ENCODE measurements around the gene MYH14. TPM values are rescaled to one million over a fixed set of nuclear protein-coding genes. Genes with fewer than 3 reads are reported as not detected.

The MYH14 gene
- total and polyA plus RNA-seq, 2 of the 4 experiments (the other 2 are of a cell fraction): not detected

GRCh38 chr19:50198431-50199258 is 4.8 kb upstream of the MYH14 start (continued):
- no peak for TF ChIP-seq SMC3 (IDR thresholded peaks at IDR 0.05; ENCODE audit: low read depth, low read length)

- H2BK120ac ChIP-seq (ENCODE audit: low read depth, low read length): no peak overlapping the region
- intact Hi-C loops (cut with micrococcal nuclease) (no loop called here), in situ Hi-C loops (cut with MboI; ENCODE audit: low sequenced_read_pairs) (no loop called here), dilution Hi-C loops (cut with HindIII; ENCODE audit: low sequenced_read_pairs, unreplicated experiment) (no loop called here)
- H3K36me3 ChIP-seq (ENCODE audit: control insufficient read depth, insufficient read depth, low read length): no peaks in the 10 kb centered on the region
- no peak overlapping the region for H3K27ac ChIP-seq (ENCODE audit: insufficient read depth, low read length)
- no peak overlapping the region for H2BK5ac ChIP-seq (ENCODE audit: low read depth, low read length, poor library complexity, severe bottlenecking)
- H4K8ac ChIP-seq (ENCODE audit: low read depth in 2 of 2, low read length in 2 of 2): no peak overlapping the region
- no peak overlapping the region for H2BK15ac ChIP-seq (ENCODE audit: low read depth, low read length)
- no TSS peak for BruUV-seq (replicated peaks)
- ChIA-PET CTCF (no interaction called here), POLR2A (ENCODE audit: unreplicated experiment) (no interaction called here)
- no peaks in the 10 kb centered on the region for H3K79me1 ChIP-seq (ENCODE audit: low read depth in 1 of 2, low read length in 2 of 2)
- H3K4me1 ChIP-seq (ENCODE audit: control insufficient read depth, insufficient read depth, low read length): no peaks in the 10 kb centered on the region
- no peak for ATAC-seq (ENCODE audit: low read depth)
- no peak overlapping the region for H3K14ac ChIP-seq (replicated peaks; ENCODE audit: low read depth, low read length)
- H3K4ac ChIP-seq (ENCODE audit: low read depth, low read length): no peak overlapping the region
- no peak overlapping the region for H4K5ac ChIP-seq (ENCODE audit: low read depth, low read length)
- no peak overlapping the region for H3K18ac ChIP-seq (ENCODE audit: low read depth, low read length)
- H2AK5ac ChIP-seq (ENCODE audit: low read depth, low read length): no peak overlapping the region
- H2AK9ac ChIP-seq (replicated peaks; ENCODE audit: low read depth, low read length, poor library complexity): no peak overlapping the region
- TF ChIP-seq MAFK (IDR thresholded peaks at IDR 0.05; ENCODE audit: low read depth, low read length) (no peak), CHD1 (IDR thresholded peaks at IDR 0.05; ENCODE audit: low read depth, low read length) (no peak), CEBPB (IDR thresholded peaks at IDR 0.05; ENCODE audit: low read depth, low read length) (no peak), CTCF (conservative IDR thresholded peaks at IDR 0.05; ENCODE audit: low read depth, low read length) (no peak), ELK1 (IDR thresholded peaks at IDR 0.05; ENCODE audit: borderline replicate concordance, low read depth, low read length) (no peak)
- H4K20me1 ChIP-seq (ENCODE audit: insufficient read depth, low read length): no peaks in the 10 kb centered on the region
- H3K9me3 ChIP-seq (ENCODE audit: control insufficient read depth, insufficient read depth, low read length): peaks cover 19% of the 10 kb centered on the region; the same call in 1 of the 2 replicates
- WGBS, 2 experiments (ENCODE audit: extremely low coverage in 2 of 2, insufficient read length in 1 of 2): no CpG with 5 or more reads among the region's 5 CpGs
- no peak overlapping the region for H2BK20ac ChIP-seq (ENCODE audit: low read depth, low read length)
- H3K4me2 ChIP-seq (ENCODE audit: low read depth, low read length): no peak overlapping the region
- H2AFZ ChIP-seq (replicated peaks; ENCODE audit: low read length, poor library complexity): no peak overlapping the region
- no peak for DNase-seq
- H4K91ac ChIP-seq (ENCODE audit: insufficient read depth, low read depth, low read length): no peak overlapping the region
- peaks cover 3% of the 10 kb centered on the region; the same call in 1 of the 2 replicates for H3K27me3 ChIP-seq (ENCODE audit: control insufficient read depth, insufficient read depth, low read length)
- H3K4me3 ChIP-seq (ENCODE audit: insufficient read depth, low read depth, low read length): no peak overlapping the region
- no peak overlapping the region for H3K23ac ChIP-seq (ENCODE audit: low read depth, low read length)
- no peak overlapping the region for H3K56ac ChIP-seq (ENCODE audit: extremely low read depth, insufficient read depth, low read length)
- H3K9ac ChIP-seq (ENCODE audit: low read depth, low read length): no peak overlapping the region
- H3K9me1 ChIP-seq (ENCODE audit: insufficient read depth, low read length): no peaks in the 10 kb centered on the region
Observed at GRCh38 chr19:50199259-50199555, 4.2 kb upstream of the MYH14 start.

Measured in IMR-90 (cell line).